Measurements from ENCODE around the gene SLC2A11. TPM values are rescaled to one million over a fixed set of nuclear protein-coding genes. Genes with fewer than 3 reads are reported as not detected.

Gene SLC2A11
- polyA plus RNA-seq, 2 of the 4 experiments (the other 2 are of a cell fraction), result 5.6 to 12.4 TPM

DNA sequence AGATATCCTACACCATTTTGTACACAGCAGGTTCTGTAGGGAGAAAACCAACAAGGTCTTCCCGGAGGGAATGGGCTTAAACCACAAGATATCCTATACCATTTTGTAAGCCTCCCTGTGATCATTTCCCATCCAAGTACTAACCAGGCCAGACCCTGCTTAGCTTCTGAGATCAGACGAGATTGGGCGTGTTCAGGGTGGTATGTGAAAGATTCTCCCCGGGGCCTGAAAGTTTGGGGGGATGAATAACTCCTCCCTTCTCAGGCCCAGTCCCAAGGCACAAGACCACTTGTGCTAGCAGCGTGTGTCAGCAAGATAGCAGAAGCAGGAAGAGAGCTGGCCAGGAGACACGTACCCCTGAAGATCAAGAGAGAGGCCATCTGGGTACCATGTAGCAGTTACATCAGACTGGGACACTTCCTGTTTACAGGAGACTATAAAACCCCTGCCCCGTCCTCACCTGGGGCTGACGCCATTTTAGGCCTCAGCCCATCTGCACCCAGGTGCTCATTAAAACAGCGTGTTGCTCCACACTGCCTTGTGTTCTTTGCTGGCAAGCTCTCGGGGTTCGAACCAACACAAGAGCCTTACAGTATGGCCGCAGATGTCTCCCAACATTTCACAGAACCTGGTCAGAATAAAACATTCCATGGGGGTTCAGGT, 53.8 kb downstream of the SLC2A11 start:
- TF ChIP-seq EHMT2 (IDR thresholded peaks at IDR 0.05; ENCODE audit: low read depth), result no peak
- TF ChIP-seq EP300 (IDR thresholded peaks at IDR 0.05), result no peak
- TF ChIP-seq NFE2L2 (conservative IDR thresholded peaks at IDR 0.05; ENCODE audit: low read length), result no peak
- TF ChIP-seq, protein P1, sequence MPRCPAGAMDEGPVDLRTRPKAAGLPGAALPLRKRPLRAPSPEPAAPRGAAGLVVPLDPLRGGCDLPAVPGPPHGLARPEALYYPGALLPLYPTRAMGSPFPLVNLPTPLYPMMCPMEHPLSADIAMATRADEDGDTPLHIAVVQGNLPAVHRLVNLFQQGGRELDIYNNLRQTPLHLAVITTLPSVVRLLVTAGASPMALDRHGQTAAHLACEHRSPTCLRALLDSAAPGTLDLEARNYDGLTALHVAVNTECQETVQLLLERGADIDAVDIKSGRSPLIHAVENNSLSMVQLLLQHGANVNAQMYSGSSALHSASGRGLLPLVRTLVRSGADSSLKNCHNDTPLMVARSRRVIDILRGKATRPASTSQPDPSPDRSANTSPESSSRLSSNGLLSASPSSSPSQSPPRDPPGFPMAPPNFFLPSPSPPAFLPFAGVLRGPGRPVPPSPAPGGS (IDR thresholded peaks at IDR 0.05), result no peak
- no peak for TF ChIP-seq RAD21 (conservative IDR thresholded peaks at IDR 0.05 in 1 of 2, IDR thresholded peaks at IDR 0.05 in 1 of 2)
- no peak for TF ChIP-seq ZNF302 (CRISPR knock-in tag; IDR thresholded peaks at IDR 0.05)
- no peak for TF ChIP-seq SREBF2 (IDR thresholded peaks at IDR 0.05)
- TF ChIP-seq CHD4 (IDR thresholded peaks at IDR 0.05; ENCODE audit: borderline replicate concordance), result no peak
- no peak for TF ChIP-seq HEYL (CRISPR knock-in tag; IDR thresholded peaks at IDR 0.05)
- TF ChIP-seq, protein P2, sequence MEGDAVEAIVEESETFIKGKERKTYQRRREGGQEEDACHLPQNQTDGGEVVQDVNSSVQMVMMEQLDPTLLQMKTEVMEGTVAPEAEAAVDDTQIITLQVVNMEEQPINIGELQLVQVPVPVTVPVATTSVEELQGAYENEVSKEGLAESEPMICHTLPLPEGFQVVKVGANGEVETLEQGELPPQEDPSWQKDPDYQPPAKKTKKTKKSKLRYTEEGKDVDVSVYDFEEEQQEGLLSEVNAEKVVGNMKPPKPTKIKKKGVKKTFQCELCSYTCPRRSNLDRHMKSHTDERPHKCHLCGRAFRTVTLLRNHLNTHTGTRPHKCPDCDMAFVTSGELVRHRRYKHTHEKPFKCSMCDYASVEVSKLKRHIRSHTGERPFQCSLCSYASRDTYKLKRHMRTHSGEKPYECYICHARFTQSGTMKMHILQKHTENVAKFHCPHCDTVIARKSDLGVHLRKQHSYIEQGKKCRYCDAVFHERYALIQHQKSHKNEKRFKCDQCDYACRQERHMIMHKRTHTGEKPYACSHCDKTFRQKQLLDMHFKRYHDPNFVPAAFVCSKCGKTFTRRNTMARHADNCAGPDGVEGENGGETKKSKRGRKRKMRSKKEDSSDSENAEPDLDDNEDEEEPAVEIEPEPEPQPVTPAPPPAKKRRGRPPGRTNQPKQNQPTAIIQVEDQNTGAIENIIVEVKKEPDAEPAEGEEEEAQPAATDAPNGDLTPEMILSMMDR (IDR thresholded peaks at IDR 0.05), result no peak
- TF ChIP-seq ZC3H11A (IDR thresholded peaks at IDR 0.05), result no peak
- no peak for TF ChIP-seq ESRRA (IDR thresholded peaks at IDR 0.05; ENCODE audit: borderline replicate concordance, low read length)
- ATAC-seq (no peak), FAIRE-seq (no peak), DNase-seq (ENCODE audit: low read depth in 1 of 2, low spot score in 1 of 2) (no peak)
- Histone ChIP-seq H3K9me3 (no peaks in the 10 kb centered on the region), H3K27ac (no peak overlapping the region), H3K4me2 (no peak overlapping the region), H3K4me1 (no peaks in the 10 kb centered on the region), H3K4me3 (no peak overlapping the region)
- ChIA-PET CTCF (interaction anchor here (0.7 to 1.4 kb wide), 2 partner anchors 8 to 146 kb away, joined by 3 to 4 read pairs; no protein-coding TSS in a partner anchor), POLR2A (interaction anchor here (1.8 kb wide), 1 partner anchor 17 kb away, joined by 3 read pairs; the partner anchor contains the start of gene MIF)
- WGBS (ENCODE audit: missing lambda C conversion rate), result 75% methylated on average over 10 of the region's 12 CpGs

DNA sequence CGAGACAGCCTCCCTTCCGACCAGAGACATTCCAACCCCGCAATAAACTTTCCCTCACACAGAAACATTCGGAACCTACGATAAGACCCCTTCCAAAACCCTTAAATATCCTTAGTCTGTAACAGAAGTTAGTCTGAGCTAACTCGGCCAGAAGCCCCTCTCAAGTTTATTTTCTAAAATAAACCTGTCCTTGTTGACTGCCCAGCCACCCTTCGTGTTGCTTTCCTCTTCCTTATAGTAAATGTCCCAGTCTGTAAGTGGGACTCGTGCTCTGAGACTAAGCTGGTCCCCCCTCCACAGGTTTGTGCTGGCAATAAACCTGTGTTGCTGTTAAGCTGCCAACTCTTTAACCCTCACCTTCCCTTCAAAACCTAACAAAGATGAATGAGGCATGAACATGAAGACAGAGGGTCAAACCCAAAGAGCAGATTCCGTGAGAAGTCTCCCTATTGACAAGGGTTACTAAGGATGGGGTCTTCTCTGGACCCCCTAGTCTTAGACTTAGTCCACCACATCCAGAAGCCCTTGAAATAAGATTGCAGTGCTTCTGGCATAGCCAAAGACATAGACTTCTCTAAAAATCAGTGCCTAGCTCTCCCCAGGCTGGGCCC, 54.7 kb downstream of the SLC2A11 start:
- WGBS (ENCODE audit: missing lambda C conversion rate), result 61% methylated on average over 9 of the region's 9 CpGs
- Histone ChIP-seq H3K4me1 (no peaks in the 10 kb centered on the region), H3K9me3 (no peaks in the 10 kb centered on the region), H3K4me3 (no peak overlapping the region), H3K4me2 (no peak overlapping the region), H3K27ac (no peak overlapping the region)
- ChIA-PET CTCF (interaction anchor here (1.3 to 1.5 kb wide), 4 partner anchors 9 to 63 kb away, joined by 4 to 8 read pairs (median 4); partner anchors contain the start of gene MIF), POLR2A (no interaction called here)
- no peak for ATAC-seq
- no peak for FAIRE-seq
- no peak for DNase-seq (ENCODE audit: low read depth in 1 of 2, low spot score in 1 of 2)
- TF ChIP-seq, protein P3, sequence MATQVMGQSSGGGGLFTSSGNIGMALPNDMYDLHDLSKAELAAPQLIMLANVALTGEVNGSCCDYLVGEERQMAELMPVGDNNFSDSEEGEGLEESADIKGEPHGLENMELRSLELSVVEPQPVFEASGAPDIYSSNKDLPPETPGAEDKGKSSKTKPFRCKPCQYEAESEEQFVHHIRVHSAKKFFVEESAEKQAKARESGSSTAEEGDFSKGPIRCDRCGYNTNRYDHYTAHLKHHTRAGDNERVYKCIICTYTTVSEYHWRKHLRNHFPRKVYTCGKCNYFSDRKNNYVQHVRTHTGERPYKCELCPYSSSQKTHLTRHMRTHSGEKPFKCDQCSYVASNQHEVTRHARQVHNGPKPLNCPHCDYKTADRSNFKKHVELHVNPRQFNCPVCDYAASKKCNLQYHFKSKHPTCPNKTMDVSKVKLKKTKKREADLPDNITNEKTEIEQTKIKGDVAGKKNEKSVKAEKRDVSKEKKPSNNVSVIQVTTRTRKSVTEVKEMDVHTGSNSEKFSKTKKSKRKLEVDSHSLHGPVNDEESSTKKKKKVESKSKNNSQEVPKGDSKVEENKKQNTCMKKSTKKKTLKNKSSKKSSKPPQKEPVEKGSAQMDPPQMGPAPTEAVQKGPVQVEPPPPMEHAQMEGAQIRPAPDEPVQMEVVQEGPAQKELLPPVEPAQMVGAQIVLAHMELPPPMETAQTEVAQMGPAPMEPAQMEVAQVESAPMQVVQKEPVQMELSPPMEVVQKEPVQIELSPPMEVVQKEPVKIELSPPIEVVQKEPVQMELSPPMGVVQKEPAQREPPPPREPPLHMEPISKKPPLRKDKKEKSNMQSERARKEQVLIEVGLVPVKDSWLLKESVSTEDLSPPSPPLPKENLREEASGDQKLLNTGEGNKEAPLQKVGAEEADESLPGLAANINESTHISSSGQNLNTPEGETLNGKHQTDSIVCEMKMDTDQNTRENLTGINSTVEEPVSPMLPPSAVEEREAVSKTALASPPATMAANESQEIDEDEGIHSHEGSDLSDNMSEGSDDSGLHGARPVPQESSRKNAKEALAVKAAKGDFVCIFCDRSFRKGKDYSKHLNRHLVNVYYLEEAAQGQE (IDR thresholded peaks at IDR 0.05), result no peak
- TF ChIP-seq, protein P4, sequence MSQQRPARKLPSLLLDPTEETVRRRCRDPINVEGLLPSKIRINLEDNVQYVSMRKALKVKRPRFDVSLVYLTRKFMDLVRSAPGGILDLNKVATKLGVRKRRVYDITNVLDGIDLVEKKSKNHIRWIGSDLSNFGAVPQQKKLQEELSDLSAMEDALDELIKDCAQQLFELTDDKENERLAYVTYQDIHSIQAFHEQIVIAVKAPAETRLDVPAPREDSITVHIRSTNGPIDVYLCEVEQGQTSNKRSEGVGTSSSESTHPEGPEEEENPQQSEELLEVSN (IDR thresholded peaks at IDR 0.05; ENCODE audit: borderline replicate concordance, low read depth), result no peak
- TF ChIP-seq, protein P2 (IDR thresholded peaks at IDR 0.05), result no peak
- TF ChIP-seq HOXB13 (CRISPR knock-in tag; IDR thresholded peaks at IDR 0.05; ENCODE audit: low read depth), result no peak
- TF ChIP-seq FOSL2 (IDR thresholded peaks at IDR 0.05), result no peak
- TF ChIP-seq FOSL2 (CRISPR knock-in tag; IDR thresholded peaks at IDR 0.05), result no peak
- TF ChIP-seq NPAS2 (CRISPR knock-in tag; IDR thresholded peaks at IDR 0.05; ENCODE audit: borderline replicate concordance), result no peak
- TF ChIP-seq HEYL (CRISPR knock-in tag; IDR thresholded peaks at IDR 0.05), result no peak
- TF ChIP-seq, protein P5, sequence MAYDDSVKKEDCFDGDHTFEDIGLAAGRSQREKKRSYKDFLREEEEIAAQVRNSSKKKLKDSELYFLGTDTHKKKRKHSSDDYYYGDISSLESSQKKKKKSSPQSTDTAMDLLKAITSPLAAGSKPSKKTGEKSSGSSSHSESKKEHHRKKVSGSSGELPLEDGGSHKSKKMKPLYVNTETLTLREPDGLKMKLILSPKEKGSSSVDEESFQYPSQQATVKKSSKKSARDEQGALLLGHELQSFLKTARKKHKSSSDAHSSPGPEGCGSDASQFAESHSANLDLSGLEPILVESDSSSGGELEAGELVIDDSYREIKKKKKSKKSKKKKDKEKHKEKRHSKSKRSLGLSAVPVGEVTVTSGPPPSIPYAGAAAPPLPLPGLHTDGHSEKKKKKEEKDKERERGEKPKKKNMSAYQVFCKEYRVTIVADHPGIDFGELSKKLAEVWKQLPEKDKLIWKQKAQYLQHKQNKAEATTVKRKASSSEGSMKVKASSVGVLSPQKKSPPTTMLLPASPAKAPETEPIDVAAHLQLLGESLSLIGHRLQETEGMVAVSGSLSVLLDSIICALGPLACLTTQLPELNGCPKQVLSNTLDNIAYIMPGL (CRISPR knock-in tag; IDR thresholded peaks at IDR 0.05; ENCODE audit: borderline replicate concordance), result no peak
- TF ChIP-seq JUN (IDR thresholded peaks at IDR 0.05), result no peak
- TF ChIP-seq CBX2 (IDR thresholded peaks at IDR 0.05; ENCODE audit: borderline replicate concordance, low read depth), result no peak
- no peak for TF ChIP-seq RNF2 (IDR thresholded peaks at IDR 0.05; ENCODE audit: borderline replicate concordance, low read depth)
- TF ChIP-seq MAFK (IDR thresholded peaks at IDR 0.05; ENCODE audit: partially characterized antibody), result no peak

All from A549 (cell line).